Mammary epithelial cell (primary cell): ENCODE results near the gene DDX52.

Experiments used
- CTCF ChIP-seq, 2 donors: IDR thresholded peaks in 1 of 2; conservative IDR thresholded peaks in 1 of 2; 2 replicates each; pipeline ENCODE4 v1.5.1; 2011 to 2012; ENCODE audit warnings: inconsistent platforms in 2 of 2, low read length in 2 of 2, mild to moderate bottlenecking in 2 of 2, control low read depth in 1 of 2, low read depth in 1 of 2; ENCODE audit not compliant: insufficient read depth in 1 of 2; ENCODE audit errors: extremely low read depth in 1 of 2
- EZH2 ChIP-seq: IDR thresholded peaks from 2 replicates; pipeline ENCODE4 v1.6.1; 2012; ENCODE audit warnings: low read length, inconsistent platforms, borderline replicate concordance

DNA sequence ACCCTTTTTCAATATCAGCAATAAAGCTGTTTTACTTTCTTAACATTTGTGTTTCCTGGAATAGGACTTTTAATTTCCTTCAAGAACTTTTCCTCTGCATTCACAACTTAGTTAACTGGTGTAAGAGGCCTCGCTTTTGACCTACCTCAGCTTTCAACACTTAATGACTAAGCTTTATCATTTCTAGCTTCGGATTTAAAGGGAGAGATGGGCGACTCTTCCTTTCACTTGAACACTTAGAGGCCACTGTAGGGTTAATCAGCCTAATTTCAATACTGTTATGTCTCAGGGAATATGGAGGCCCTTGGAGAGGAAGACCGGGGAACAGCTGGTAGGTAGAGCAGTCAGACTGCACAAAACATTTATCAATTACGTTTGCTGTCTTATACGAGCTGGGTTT lies 38.7 kb downstream of the DDX52 start:
- no peak for TF ChIP-seq CTCF (conservative IDR thresholded peaks at IDR 0.05 in 1 of 2, IDR thresholded peaks at IDR 0.05 in 1 of 2; ENCODE audit: extremely low read depth in 1 of 2, insufficient read depth in 1 of 2, low read depth in 1 of 2, low read length in 2 of 2)
- TF ChIP-seq EZH2, result no peak
